Placental epithelial cell (primary cell): ENCODE data around the gene PTPN9. TPM values are rescaled to one million over a fixed set of nuclear protein-coding genes. Genes with fewer than 3 reads are reported as not detected.

ENCODE experiments used
- small RNA-seq: library from RNA; depleted of rRNA; stranded (forward); fragments of <200 nt; gene quantifications from one replicate; pipeline ENCODE3, GENCODE V24; 2012
- total RNA-seq: library from RNA; depleted of rRNA; stranded (reverse); fragments of >200 nt; gene quantifications from 2 replicates; pipeline ENCODE4 v1.2.3, GENCODE V29; 2012

PTPN9 gene
- 18.4 and 20.8 TPM in 2 replicates for total RNA-seq

DNA sequence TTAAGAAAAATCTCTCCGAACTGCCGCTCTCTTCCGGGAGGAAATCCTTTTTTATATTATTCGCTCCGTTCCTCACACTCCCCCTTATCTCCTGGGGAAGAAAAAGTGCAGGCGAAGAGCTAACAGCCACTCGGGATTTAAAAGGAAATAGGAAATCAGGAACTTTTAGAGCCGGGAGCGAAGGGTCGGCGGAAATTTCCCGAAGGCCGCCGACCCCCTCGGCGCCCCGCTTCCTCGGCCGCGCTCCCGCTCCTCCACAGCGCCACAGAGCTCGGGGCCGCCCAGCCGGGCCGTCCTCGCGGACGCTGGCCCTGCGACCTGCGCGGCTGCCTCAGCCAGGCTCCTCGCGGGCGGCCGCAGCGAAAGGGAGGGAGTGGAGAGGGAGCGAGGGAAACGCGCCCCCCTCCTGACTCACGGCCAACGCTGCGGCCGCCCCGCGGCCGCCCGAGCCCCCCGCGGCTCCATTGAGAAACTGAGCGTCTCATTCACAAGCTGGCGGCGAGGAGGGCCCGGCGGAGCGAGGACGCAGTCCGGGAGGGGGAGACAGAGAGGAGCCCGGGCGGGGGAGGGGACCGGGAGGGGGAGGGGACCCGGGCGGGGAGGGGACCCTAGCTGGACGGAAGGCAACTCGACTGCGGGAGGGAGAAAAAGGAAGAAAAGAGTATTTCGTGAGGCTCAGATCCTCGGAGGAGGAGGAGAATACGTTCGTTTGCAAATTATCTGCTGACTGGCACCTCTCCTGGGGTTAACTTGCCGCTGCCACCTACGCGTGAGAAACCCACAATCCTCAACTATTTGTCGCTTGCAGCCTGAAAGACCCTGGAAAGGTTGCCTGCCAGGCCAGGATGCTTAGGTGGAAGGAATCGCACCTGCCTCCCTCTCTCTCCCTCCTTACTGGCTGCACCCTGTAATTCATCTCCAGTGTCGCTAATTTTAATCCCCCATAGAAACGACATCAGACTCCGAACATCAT lies at the start of gene PTPN9:
Gene PTPN9, minus strand, starts transcription at position 368 of the 973 bp plus-strand sequence. CDS start 539 bp downstream, outside the sequence.

GRCh38 chr15:75625542-75626347 lies 46.6 kb upstream of the PTPN9 start, which contains the start of gene SNUPN:
TSS of gene SNUPN (minus strand) at chr15:75625725. CDS start at chr15:75621051, 4,674 bp downstream.

GRCh38 chr15:75451674-75452363 lies 127.3 kb downstream of the PTPN9 start, which contains the start of gene SIN3A:
TSS of gene SIN3A (minus strand) at chr15:75451690. CDS start at chr15:75430375, 21,315 bp downstream.

Small RNAs within 50 kb of the gene (small RNA-seq; reads per million reads assigned to genes)
- not detected for gene AC105036.1
- gene AC105036.2, result not detected

Other genes starting within 250 kb of the PTPN9 start
- gene COMMD4, start 243.3 kb downstream of the PTPN9 start, total RNA-seq, result 45.5 and 76.9 TPM in 2 replicates
- 6.6 and 24.7 TPM in 2 replicates for gene NEIL1, start 232.3 kb downstream of the PTPN9 start, total RNA-seq
- gene MAN2C1, start 210.7 kb downstream of the PTPN9 start, total RNA-seq, result 99.9 and 144 TPM in 2 replicates
- 35.3 and 43.7 TPM in 2 replicates for gene SIN3A, start 127.6 kb downstream of the PTPN9 start, total RNA-seq
- 15.7 and 15.8 TPM in 2 replicates for gene SNUPN, start 46.4 kb upstream of the PTPN9 start, total RNA-seq
- 46.3 and 93.2 TPM in 2 replicates for gene IMP3, start 60.9 kb upstream of the PTPN9 start, total RNA-seq
- 25.5 and 40.4 TPM in 2 replicates for gene SNX33, start 68.6 kb upstream of the PTPN9 start, total RNA-seq
- 3.9 and 7.5 TPM in 2 replicates for gene CSPG4, start 133.5 kb upstream of the PTPN9 start, total RNA-seq